Astrocyte (in vitro differentiated cells and primary cell): Measurements from ENCODE around the gene STAT3. TPM values are rescaled to one million over a fixed set of nuclear protein-coding genes. Genes with fewer than 3 reads are reported as not detected.

Experiments used
- DNase-seq: peaks from one replicate; pipeline ENCODE4 v3.0.0-alpha.2; 2010; ENCODE audit warnings: low read depth
- FAIRE-seq: peaks from 2 replicates; lab custom pipeline; 2011; peaks lifted over from hg19 to GRCh38; lab: Jason Lieb, UNC
- H2AFZ ChIP-seq: 2 replicates; pipeline ENCODE4 v1.6.0; 2012; ENCODE audit warnings: low read depth, low read length, inconsistent platforms
- H3K27ac ChIP-seq: 2 replicates; pipeline ENCODE4 v1.5.1; 2011; ENCODE audit warnings: low read depth, low read length, inconsistent platforms
- H3K27me3 ChIP-seq: 2 replicates; pipeline ENCODE4 v1.6.0; 2011; ENCODE audit warnings: low read length, inconsistent platforms; ENCODE audit not compliant: insufficient read depth
- H3K36me3 ChIP-seq: 2 replicates; pipeline ENCODE4 v1.5.1; 2011; ENCODE audit warnings: low read length, inconsistent platforms; ENCODE audit not compliant: insufficient read depth
- H3K4me1 ChIP-seq: 2 replicates; pipeline ENCODE4 v1.5.1; 2011; ENCODE audit warnings: low read length, inconsistent platforms; ENCODE audit not compliant: insufficient read depth
- H3K4me2 ChIP-seq: 2 replicates; pipeline ENCODE4 v1.6.0; 2012; ENCODE audit warnings: low read length, inconsistent platforms
- H3K4me3 ChIP-seq: 2 replicates; pipeline ENCODE4 v1.5.1; 2011; ENCODE audit warnings: low read depth, mild to moderate bottlenecking, low read length, inconsistent platforms; ENCODE audit not compliant: insufficient read depth
- H3K79me2 ChIP-seq: 2 replicates; pipeline ENCODE4 v1.6.0; 2012; ENCODE audit warnings: mild to moderate bottlenecking, low read length, inconsistent platforms; ENCODE audit not compliant: insufficient read depth
- H3K9ac ChIP-seq: 2 replicates; pipeline ENCODE4 v1.6.0; 2012; ENCODE audit warnings: mild to moderate bottlenecking, low read length, inconsistent platforms
- H3K9me3 ChIP-seq: 2 replicates; pipeline ENCODE4 v1.5.1; 2012; ENCODE audit warnings: low read depth, mild to moderate bottlenecking, low read length, inconsistent platforms; ENCODE audit not compliant: insufficient read depth
- H4K20me1 ChIP-seq: 2 replicates; pipeline ENCODE4 v1.6.0; 2012; ENCODE audit warnings: low read length, inconsistent platforms; ENCODE audit not compliant: insufficient read depth
- H3K27ac Mint-ChIP-seq: one replicate; pipeline ENCODE4 v1.8.0; 2021; ENCODE audit warnings: mild to moderate bottlenecking, mixed read lengths; ENCODE audit not compliant: unreplicated experiment
- H3K27me3 Mint-ChIP-seq: one replicate; pipeline ENCODE4 v1.8.0; 2021; ENCODE audit warnings: low read depth, mixed read lengths; ENCODE audit not compliant: unreplicated experiment
- H3K36me3 Mint-ChIP-seq: one replicate; pipeline ENCODE4 v1.8.0; 2021; ENCODE audit warnings: low read depth, mixed read lengths; ENCODE audit not compliant: unreplicated experiment
- H3K4me1 Mint-ChIP-seq: one replicate; pipeline ENCODE4 v1.8.0; 2021; ENCODE audit warnings: low read depth, mixed read lengths; ENCODE audit not compliant: unreplicated experiment
- H3K4me3 Mint-ChIP-seq: one replicate; pipeline ENCODE4 v1.8.0; 2021; ENCODE audit warnings: mild to moderate bottlenecking, moderate library complexity, mixed read lengths; ENCODE audit not compliant: unreplicated experiment
- H3K9me3 Mint-ChIP-seq: one replicate; pipeline ENCODE4 v1.8.0; 2021; ENCODE audit warnings: mild to moderate bottlenecking, mixed read lengths; ENCODE audit not compliant: unreplicated experiment
- EZH2 ChIP-seq: IDR thresholded peaks from 2 replicates; pipeline ENCODE4 v1.6.1; 2012; ENCODE audit warnings: mild to moderate bottlenecking, low read length, inconsistent platforms; ENCODE audit not compliant: insufficient read depth
- total RNA-seq: library from RNA; stranded (reverse); gene quantifications from 2 replicates; pipeline ENCODE4 v1.2.1, GENCODE V29; 2021
- TF ChIP-seq, protein P1 (sequence below): IDR thresholded peaks from 2 replicates; pipeline ENCODE4 v1.5.1; 2011; ENCODE audit warnings: low read depth, mild to moderate bottlenecking, inconsistent platforms, low read length, moderate library complexity; ENCODE audit not compliant: insufficient read depth

Gene STAT3
- total RNA-seq, 1 donor from 2014 or later, result 145 TPM

- FAIRE-seq, result no peak
- Histone ChIP-seq H3K4me1 (peaks cover 6% of the 10 kb centered on the region), H3K4me3 (no peak overlapping the region), H3K9ac (no peak overlapping the region), H3K27me3 (no peaks in the 10 kb centered on the region), H3K4me2 (peak overlapping the region; percentile 65), H3K27ac (no peak overlapping the region), H3K9me3 (no peaks in the 10 kb centered on the region), H2AFZ (no peak overlapping the region), H3K79me2 (no peaks in the 10 kb centered on the region), H3K36me3 (peaks cover 17% of the 10 kb centered on the region), H4K20me1 (peaks cover 15% of the 10 kb centered on the region)
- H3K9me3 Mint-ChIP-seq, result no peaks in the 10 kb centered on the region
- peaks cover 9% of the 10 kb centered on the region for H3K4me1 Mint-ChIP-seq
- no peak overlapping the region for H3K4me3 Mint-ChIP-seq
- no peaks in the 10 kb centered on the region for H3K27me3 Mint-ChIP-seq
- H3K36me3 Mint-ChIP-seq, result peaks cover 19% of the 10 kb centered on the region
- TF ChIP-seq, protein P1, sequence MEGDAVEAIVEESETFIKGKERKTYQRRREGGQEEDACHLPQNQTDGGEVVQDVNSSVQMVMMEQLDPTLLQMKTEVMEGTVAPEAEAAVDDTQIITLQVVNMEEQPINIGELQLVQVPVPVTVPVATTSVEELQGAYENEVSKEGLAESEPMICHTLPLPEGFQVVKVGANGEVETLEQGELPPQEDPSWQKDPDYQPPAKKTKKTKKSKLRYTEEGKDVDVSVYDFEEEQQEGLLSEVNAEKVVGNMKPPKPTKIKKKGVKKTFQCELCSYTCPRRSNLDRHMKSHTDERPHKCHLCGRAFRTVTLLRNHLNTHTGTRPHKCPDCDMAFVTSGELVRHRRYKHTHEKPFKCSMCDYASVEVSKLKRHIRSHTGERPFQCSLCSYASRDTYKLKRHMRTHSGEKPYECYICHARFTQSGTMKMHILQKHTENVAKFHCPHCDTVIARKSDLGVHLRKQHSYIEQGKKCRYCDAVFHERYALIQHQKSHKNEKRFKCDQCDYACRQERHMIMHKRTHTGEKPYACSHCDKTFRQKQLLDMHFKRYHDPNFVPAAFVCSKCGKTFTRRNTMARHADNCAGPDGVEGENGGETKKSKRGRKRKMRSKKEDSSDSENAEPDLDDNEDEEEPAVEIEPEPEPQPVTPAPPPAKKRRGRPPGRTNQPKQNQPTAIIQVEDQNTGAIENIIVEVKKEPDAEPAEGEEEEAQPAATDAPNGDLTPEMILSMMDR, result peak; percentile 21
- TF ChIP-seq EZH2, result no peak
- H3K27ac Mint-ChIP-seq, result no peak overlapping the region
- peak; percentile 54 for DNase-seq
These were observed 75.7 kb downstream of the STAT3 start for GRCh38 chr17:42312285-42313130.

- Histone ChIP-seq H3K27ac (no peak overlapping the region), H3K4me1 (peaks cover 6% of the 10 kb centered on the region), H3K4me3 (no peak overlapping the region), H4K20me1 (peaks cover 10% of the 10 kb centered on the region), H3K27me3 (no peaks in the 10 kb centered on the region), H3K36me3 (peaks cover 12% of the 10 kb centered on the region), H3K4me2 (peak overlapping the region; percentile 65), H2AFZ (no peak overlapping the region), H3K9me3 (no peaks in the 10 kb centered on the region), H3K79me2 (no peaks in the 10 kb centered on the region), H3K9ac (no peak overlapping the region)
- H3K36me3 Mint-ChIP-seq, result peaks cover 19% of the 10 kb centered on the region
- DNase-seq, result no peak
- H3K4me3 Mint-ChIP-seq, result no peak overlapping the region
- no peak overlapping the region for H3K27ac Mint-ChIP-seq
- H3K27me3 Mint-ChIP-seq, result no peaks in the 10 kb centered on the region
- no peak for TF ChIP-seq EZH2
- TF ChIP-seq, protein P1, result no peak
- H3K4me1 Mint-ChIP-seq, result peaks cover 9% of the 10 kb centered on the region
- no peak for FAIRE-seq
- H3K9me3 Mint-ChIP-seq, result no peaks in the 10 kb centered on the region
These were observed 76.3 kb downstream of the STAT3 start for GRCh38 chr17:42312035-42312284.
